Limb (tissue), 2 donors: Measurements from ENCODE around the gene MZF1.
A peak's percentile ranks its signal among the peaks of the same experiment; 100 is the strongest.
"Not testable (repeated sequence)": the region's sequence is repeated elsewhere in the genome, so short reads cannot be mapped to it uniquely, and the experiment has no call there.

Experiments
- DNase-seq, 2 donors: peaks; one replicate each; pipeline ENCODE4 v3.0.0-alpha.2; 2016; ENCODE audit errors: extremely low spot score in 2 of 2

Gene MZF1

GRCh38 chr19:58542641-58543372 lies 30.3 kb downstream of the MZF1 start:
- DNase-seq, result not testable (repeated sequence)

GRCh38 chr19:58539169-58539559 lies 34.0 kb downstream of the MZF1 start:
- not testable (repeated sequence) for DNase-seq

DNA sequence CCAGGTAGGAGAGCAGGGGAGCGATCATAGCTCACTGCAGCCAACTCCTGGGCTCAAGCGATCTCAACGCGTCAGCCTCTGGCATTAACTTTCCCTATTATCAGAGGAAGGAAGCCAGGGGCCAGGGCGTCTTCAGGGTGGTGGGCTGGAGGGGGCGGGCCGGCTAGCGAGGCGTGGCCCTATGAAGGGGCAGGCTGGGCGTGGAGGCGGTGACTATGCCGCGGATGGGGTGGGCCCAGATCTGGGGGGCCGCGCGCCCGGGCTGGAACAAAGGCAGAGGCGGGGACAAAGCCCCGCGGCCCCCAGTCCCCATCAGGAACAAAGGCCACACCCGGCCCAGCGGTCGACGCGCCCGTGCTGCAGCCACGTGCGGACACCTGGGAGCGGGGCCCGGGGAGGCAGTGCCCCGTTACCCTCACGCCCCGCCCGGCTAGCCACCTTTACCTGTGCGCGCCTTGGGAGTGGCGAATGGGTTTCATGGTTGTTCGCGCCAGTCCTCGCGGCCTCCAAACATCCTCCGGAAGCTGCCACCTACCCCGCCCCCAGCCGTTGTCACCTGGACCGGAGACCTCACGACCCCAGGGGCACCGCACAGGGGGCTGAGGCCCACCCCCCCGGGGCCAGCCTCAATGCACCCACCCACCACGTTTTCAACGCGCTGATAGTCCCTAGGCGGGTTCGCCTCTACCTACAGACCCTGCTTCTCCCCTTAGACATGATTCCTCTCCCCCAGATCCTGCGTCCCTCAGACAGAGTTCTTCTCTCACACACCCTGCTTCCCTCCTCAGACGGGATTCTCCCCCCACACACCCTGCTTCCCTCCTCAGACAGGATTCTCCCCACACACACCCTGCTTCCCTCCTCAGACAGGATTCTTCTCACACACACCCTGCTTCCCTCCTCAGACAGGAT lies 34.6 kb downstream of the MZF1 start:
- DNase-seq, result peak; percentile 56 to 86

DNA sequence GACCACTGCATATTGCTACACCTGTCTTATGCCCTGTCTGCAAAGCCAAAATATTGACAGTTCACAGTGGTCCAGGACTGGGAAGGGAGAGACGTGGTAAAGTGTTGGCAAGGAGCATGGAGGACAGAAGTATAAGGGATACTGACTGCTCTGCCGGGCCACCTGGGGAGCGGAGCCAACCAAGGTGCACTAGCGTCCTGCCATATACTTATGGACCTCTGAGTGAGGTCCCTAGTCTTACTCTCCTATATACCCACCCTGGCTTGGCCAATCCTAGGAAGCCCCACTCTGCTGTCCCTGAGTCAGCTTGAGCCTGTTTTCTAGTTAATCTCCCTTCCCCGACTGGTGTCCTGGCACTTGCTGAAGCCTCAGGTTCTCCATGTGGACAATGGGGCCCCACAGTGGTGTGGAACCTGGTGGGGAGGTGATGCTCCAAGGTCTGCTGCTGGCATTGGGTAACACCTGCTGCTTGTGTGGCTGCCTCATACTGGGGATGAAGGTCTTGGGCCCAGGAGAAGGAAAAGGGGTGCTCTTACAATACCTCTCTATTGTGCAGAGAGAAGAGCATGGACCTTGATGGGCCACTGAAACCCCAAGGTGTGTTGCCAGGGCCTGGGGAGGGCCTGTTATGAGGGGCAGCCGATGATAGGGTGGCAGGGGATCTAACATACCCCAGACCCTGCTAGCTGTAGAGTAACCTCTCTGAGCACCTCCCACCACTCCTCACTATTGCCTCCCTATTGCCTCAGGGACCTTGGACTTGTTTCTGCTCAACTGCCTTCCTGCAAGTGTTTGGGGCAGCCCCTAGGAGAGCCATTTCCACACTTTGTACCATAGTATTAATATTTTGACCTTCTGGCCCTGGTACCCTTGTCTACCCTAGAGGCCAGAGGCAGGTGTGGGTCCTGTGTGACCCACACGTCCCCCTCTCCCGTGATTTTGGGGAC lies 36.0 kb downstream of the MZF1 start:
- no peak for DNase-seq

- DNase-seq, result no peak
Measured at GRCh38 chr19:58535857-58536256, 37.3 kb downstream of the MZF1 start.

DNA sequence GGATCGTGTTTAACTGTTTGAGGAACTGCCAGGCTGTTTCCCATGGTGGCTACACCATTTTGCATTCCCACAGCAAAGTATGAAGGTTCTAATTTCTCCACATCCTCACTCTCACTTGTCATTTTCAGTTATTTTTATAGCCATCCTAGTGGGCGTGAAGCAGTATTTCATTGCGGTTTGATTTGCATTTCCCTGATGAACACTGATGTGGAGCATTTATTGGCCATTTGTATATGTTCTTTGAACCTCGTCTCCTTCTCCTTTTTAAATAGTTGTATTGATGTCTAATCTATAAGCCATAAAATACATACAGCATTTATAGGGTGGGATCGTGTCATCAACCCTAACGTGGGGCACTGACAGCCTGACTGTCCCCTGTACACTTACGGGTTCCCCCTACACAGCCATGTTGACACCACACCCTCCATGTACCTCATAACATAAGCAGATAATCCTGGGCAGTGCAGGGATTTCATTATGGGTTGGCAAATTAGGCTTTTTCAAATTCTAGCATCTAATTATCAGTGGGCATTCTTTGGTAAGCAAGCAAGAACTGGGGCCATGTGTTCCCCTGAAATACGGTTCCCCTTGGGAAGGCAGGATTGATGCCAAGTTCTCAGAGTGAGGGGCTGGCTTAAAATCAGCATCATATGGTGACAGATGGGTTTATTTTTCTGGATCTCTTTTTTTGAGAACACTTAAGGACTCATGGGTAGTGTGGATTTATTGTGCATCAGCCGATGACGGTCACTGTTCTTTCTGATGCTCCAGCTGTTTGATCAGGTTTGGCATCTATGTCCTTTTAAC lies 41.9 kb downstream of the MZF1 start:
- no peak for DNase-seq

GRCh38 chr19:58529405-58529804 lies 43.7 kb downstream of the MZF1 start:
- no peak for DNase-seq

GRCh38 chr19:58522709-58523108 lies 50.4 kb downstream of the MZF1 start:
- no peak for DNase-seq

DNA sequence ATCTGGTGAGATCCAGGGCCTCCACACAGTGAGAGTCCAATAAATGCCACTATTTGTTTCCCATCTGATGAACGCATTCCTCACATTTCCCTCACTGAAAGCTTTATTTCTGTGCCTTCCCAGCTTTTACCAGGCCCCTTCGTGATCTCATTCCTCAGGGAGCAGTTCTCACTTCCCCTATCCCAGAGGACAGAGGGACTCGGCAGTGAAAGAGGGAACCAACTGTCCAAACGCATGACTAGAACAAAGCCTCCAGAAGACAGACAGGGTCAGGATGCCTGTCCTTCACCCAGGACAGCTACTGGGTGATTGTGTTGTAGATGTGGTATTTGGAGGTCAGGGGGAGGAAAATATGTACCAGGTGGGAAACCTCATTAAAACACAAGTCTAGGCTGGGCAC lies 51.5 kb downstream of the MZF1 start:
- DNase-seq, result no peak

GRCh38 chr19:58520257-58520599 lies 52.9 kb downstream of the MZF1 start:
- DNase-seq, result no peak

- DNase-seq, result peak; percentile 94 to 96
Measured at GRCh38 chr19:58519355-58520256, 53.5 kb downstream of the MZF1 start, which contains the start of gene ZBTB45. TSS of gene ZBTB45 (minus strand) at chr19:58519810. CDS start at chr19:58517673, 2,137 bp downstream.

GRCh38 chr19:58519087-58519354 lies 54.1 kb downstream of the MZF1 start:
- DNase-seq, result peak; percentile 81

DNA sequence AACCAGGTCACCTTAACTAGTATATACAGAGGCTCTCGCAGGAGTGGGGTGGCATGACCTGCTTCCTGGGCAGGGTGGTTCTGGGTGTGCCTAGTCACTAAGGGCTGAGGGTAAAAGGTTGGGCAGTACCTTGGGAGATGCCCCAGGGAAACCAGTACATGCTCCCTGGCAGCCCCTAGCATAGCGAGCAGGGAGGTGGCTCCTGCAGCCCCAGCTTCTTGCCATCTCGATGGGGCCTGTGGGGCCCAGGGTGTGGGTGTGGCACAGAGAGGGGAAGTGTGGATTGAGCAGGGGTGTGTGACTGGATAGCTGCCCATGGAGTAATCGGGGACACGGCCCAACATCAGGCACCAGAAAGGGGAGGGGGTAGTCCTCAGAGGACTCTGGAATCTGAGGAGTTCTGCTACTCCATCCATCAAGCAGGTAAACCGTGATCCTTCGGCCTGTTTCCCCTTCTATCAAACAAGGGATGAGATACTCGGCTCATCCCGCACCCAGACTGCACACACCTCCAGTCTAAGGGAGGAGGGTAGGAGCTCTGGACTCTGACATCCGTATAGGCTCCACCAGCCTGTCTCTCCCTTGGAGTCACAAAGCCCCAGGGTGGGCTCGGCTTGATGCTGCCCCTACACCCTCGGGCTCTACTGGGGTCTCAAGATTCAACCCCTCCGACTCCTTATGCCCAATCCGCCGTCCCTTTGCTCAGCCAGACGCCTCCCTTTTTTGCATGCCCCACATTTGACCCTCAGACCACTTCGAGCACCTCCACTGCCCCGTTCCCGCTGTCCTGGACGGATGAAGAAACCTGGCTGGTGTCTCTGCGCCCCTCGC lies 54.7 kb downstream of the MZF1 start:
- DNase-seq, result no peak

DNA sequence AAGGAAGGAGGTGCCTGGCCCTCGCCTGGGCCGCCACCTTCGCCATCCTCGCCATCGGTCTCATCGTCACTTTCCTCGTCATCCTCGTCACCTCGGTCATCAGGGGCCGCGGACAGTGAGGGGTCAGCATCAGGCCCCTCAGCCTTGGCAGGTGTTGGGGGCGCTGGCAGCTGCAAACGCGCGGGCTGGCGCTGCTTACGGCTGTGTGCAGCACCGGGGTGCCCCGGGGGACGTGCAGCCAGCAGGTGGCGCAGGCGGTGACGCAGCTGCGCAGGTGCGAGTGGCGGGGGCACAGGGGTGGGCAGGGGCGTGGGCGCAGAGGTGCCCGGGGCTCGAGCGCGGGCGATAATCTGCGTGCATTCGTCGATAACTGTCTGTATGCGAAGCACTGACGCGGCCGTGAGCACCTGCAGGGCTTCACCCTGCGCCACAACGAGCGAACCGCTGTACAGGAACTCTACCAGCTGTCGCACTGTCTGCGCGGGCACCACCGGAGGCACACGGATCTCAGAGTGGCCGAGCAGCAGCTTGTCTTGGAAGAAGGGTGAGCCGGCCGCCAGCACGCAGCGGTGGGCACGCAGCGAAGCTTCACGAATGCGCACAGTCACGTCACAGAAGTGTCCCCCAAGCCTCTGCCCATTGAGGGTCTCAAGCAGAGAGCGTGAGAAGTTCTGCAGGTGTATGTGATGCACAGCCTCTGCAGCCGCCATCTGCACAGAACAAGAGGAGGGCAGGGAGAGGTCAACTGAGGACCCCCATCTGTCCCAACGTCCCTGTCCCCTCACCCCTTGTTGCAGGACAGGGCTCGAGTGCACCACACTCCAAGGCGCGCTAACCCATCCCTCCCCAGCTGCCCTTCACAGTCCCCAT lies 55.9 kb downstream of the MZF1 start:
- DNase-seq, result no peak

DNA sequence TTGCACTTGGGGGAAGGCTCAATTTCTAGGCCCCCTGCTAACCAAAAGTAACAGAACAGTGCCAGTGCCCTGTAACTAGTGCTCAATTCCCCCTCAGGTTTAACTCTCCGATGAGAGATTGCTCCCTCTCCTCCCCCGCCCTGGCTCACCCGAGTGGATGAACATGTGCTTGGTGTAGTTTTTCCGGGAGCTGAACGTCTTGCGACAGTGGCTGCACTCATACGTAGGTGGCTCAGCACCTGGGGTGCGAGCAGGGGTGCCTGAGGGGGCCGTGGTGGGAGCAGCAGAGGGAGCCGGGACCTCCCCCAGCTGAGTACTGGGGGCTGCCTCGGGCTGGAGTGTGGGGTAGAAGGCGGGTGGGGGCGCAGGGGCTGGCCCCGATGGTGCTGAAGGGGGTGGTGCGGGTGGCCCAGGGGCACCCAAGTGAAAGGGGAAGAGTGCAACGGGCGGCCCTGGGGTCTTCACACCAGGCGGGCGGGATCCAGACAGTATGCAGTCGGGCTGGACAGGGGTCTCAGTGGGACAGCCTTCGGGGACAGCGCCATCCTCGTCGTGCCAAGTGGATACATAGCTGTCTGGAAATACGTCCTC lies 56.8 kb downstream of the MZF1 start:
- DNase-seq, result no peak

DNA sequence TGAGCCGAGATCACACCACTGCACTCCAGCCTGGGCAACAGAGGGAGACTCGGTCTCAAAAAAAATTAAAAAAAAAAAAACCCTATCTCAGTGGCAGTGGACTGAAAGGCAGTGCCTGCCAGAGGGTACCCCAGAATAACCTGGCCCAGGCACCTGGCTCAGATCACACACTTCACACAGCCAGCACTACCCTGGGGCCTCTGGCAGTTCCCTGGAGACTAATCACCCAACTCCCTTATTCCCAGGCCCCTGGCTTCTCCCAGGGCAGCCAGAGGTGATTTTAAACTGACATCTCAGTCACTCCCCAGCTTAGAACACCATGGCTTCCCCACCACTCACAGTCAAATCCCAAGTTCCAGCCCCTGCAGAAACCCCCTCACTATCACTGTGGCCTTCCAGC lies 57.9 kb downstream of the MZF1 start:
- DNase-seq, result no peak

DNA sequence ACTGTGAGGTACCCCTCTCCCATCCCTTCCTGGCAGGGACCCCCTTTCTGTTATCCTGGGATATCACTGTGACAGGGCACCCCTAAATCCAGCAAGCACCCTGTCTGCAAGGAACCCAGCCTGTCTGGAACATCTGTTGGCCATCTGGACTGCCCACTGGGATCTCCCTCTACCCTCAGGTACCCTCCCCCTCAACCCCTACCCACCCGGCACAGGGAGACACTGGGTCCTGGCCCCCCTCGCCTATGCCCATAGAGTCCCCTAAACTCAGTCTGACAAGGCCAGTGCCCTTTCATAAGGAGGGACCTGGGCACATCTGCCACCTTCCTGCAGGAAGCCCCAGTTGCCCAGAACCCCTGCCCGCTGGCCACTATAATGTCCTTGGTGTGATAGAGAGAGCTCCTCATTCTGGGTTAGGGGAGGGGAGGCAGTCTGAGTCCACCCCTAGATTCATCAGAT lies 58.5 kb downstream of the MZF1 start:
- DNase-seq, result no peak
